ENCODE measurements around the gene ADD1.

DNA sequence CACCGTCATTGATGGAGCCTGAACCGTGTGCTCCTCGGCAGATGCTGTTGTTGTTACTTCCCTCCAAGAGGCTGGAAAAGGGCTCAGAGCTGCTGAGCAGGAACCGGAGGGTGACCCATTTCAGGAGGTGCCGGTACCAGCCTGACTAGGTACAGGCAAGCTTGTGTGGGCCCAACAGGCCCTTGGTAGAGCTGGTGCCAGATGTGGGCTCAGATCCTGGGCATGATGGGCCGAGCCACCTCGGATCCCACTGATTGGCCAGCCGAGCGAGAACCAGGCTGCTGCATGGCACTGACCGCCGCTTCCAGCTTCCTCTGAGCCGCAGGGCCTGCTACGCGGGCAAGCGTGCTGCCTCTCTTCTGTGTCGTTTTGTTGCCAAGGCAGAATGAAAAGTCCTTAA lies 85.8 kb downstream of the ADD1 start:
- no peak for TF ChIP-seq EZH2 (IDR thresholded peaks at IDR 0.05; ENCODE audit: low read length, missing control alignments)
- TF ChIP-seq, protein P1, sequence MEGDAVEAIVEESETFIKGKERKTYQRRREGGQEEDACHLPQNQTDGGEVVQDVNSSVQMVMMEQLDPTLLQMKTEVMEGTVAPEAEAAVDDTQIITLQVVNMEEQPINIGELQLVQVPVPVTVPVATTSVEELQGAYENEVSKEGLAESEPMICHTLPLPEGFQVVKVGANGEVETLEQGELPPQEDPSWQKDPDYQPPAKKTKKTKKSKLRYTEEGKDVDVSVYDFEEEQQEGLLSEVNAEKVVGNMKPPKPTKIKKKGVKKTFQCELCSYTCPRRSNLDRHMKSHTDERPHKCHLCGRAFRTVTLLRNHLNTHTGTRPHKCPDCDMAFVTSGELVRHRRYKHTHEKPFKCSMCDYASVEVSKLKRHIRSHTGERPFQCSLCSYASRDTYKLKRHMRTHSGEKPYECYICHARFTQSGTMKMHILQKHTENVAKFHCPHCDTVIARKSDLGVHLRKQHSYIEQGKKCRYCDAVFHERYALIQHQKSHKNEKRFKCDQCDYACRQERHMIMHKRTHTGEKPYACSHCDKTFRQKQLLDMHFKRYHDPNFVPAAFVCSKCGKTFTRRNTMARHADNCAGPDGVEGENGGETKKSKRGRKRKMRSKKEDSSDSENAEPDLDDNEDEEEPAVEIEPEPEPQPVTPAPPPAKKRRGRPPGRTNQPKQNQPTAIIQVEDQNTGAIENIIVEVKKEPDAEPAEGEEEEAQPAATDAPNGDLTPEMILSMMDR (conservative IDR thresholded peaks at IDR 0.05 in 1 of 2, IDR thresholded peaks at IDR 0.05 in 1 of 2; ENCODE audit: low read depth in 1 of 2, low read length in 2 of 2): no peak

All from fibroblast of lung (primary cell).